Measurements from ENCODE around the gene SPINK9.

DNA sequence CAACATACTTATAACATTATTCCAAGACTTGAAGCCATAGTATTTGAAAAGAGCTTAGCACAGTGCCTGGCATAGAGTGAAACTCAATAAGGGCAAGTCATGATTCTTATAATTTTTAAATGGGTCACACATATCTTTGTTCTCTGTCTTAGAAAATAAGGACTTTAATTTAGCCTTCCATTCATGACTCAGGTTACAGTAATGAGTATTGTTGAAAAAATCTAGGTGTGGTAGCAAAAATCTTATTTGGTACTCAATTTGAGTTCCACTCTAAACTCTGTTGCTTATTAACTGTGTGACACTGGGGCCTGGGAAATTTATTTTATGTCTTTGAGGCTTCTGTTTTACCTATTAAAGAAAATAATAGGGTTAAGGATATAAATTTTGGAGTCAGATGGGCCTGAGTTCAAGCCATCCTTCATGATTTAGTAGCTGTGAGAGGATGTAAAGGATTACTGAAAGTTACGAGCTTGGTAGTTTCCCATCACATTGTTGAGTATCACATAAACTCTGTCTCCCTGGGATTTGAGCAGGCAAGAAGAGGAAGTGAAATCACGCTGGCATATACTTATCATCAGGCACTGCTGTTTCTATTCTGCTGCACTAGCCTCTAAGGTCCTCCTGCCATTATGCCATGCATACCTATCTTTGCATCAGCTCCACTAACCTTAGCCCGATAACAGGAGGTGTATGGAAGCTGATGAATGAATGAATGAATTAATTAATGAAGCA, 1.5 kb downstream of the SPINK9 start:
- TF ChIP-seq CTCF (conservative IDR thresholded peaks at IDR 0.05) (no peak), ZFX (IDR thresholded peaks at IDR 0.05) (no peak)

Measured in C4-2B (cell line).